B cell (primary cell): ENCODE measurements around the gene RRN3.

Experiments used
- EZH2 ChIP-seq: IDR thresholded peaks from 2 replicates; pipeline ENCODE4 v1.6.1; 2012; ENCODE audit warnings: borderline replicate concordance, low read depth, mild to moderate bottlenecking, moderate library complexity, low read length; ENCODE audit not compliant: insufficient read depth, poor library complexity, severe bottlenecking
- TF ChIP-seq, protein P1 (sequence below): fragments of 200-600 bp; IDR thresholded peaks from one replicate; pipeline ENCODE4 v1.8.0; 2022; ENCODE audit warnings: antibody characterized with exemption, mild to moderate bottlenecking

DNA sequence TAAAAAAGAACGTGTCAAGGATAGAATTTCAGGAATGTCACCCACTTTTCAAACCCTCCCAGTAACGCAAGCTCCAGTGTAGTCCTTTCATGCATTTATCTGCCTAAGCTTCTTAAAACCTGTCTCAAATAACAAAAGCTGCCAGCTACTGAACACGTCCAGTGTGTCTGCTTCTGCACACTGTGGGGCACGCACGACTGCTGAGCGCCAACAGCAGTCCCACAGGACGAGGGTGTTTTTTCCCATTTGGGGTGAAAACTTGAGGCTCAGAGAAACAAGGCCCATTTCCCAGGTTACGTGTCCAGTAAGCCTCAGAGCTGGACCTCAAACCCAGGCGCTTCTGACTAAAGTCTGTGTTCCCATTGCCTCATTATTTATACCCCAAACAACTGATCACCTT lies 55.4 kb downstream of the RRN3 start:
- TF ChIP-seq, protein P1, sequence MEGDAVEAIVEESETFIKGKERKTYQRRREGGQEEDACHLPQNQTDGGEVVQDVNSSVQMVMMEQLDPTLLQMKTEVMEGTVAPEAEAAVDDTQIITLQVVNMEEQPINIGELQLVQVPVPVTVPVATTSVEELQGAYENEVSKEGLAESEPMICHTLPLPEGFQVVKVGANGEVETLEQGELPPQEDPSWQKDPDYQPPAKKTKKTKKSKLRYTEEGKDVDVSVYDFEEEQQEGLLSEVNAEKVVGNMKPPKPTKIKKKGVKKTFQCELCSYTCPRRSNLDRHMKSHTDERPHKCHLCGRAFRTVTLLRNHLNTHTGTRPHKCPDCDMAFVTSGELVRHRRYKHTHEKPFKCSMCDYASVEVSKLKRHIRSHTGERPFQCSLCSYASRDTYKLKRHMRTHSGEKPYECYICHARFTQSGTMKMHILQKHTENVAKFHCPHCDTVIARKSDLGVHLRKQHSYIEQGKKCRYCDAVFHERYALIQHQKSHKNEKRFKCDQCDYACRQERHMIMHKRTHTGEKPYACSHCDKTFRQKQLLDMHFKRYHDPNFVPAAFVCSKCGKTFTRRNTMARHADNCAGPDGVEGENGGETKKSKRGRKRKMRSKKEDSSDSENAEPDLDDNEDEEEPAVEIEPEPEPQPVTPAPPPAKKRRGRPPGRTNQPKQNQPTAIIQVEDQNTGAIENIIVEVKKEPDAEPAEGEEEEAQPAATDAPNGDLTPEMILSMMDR = no peak
- TF ChIP-seq EZH2 = no peak
